GM12878 (cell line): Measurements from ENCODE around the gene DENND1A. TPM values are rescaled to one million over a fixed set of nuclear protein-coding genes. Genes with fewer than 3 reads are reported as not detected.
A peak's percentile ranks its signal among the peaks of the same experiment; 100 is the strongest.

Experiments
- ATAC-seq: fragments of 200-7000 bp; cut with Tn5 transposase; 3 replicates; pipeline ENCODE4 v1.9.1; 2020; ENCODE audit warnings: mild to moderate bottlenecking, moderate library complexity
- BruUV-seq: library from RNA; stranded (reverse); fragments of 400-500 nt; replicated peaks from 2 replicates; lab custom pipeline; 2021; lab: Mats Ljungman, UMichigan
- CTCF ChIA-PET: fragments of 300-600 bp; sonication (Branson Sonifier 250); formaldehyde crosslinking; extraction: SDS; loops from one replicate; lab custom pipeline; 2021; ENCODE audit warnings: inconsistent platforms; lab: Yijun Ruan, JAX
- POLR2A ChIA-PET: fragments of 350-600 bp; formaldehyde crosslinking; extraction: SDS; loops from one replicate; lab custom pipeline; 2021; ENCODE audit warnings: inconsistent platforms; lab: Charles Lee
- RAD21 ChIA-PET: fragments of 300-600 bp; sonication (Branson Sonifier 250); formaldehyde crosslinking; loops from one replicate; lab custom pipeline; 2023; ENCODE audit warnings: antibody characterized with exemption; ENCODE audit not compliant: unreplicated experiment; lab: Charles Lee
- SMC1A ChIA-PET: fragments of 300-600 bp; sonication (Branson Sonifier 250); formaldehyde crosslinking; loops from one replicate; lab custom pipeline; 2023; ENCODE audit not compliant: unreplicated experiment, uncharacterized antibody; lab: Charles Lee
- DNase-seq: peaks from one replicate; pipeline ENCODE4 v3.0.0-alpha.2; 2011; ENCODE audit warnings: low read depth, low spot score
- FAIRE-seq: peaks from 3 replicates; lab custom pipeline; 2011; peaks lifted over from hg19 to GRCh38; lab: Jason Lieb, UNC
- H2AFZ ChIP-seq: 2 replicates; pipeline ENCODE4 v1.6.0; 2011; ENCODE audit warnings: low read depth, low read length, control low read depth; ENCODE audit not compliant: control insufficient read depth
- H3K27ac ChIP-seq: 2 replicates; pipeline ENCODE4 v1.5.1; 2011; ENCODE audit warnings: control low read depth; ENCODE audit not compliant: control insufficient read depth, insufficient read depth
- H3K27me3 ChIP-seq, 2 experiments: replicated peaks in 1 of 2; 2 replicates each; pipeline versions ENCODE4 v1.6.0 to v1.6.1; 2011; ENCODE audit warnings: low read length in 1 of 2; ENCODE audit not compliant: control insufficient read depth in 2 of 2, insufficient read depth in 2 of 2
- H3K36me3 ChIP-seq, 2 experiments: 2 replicates each; pipeline ENCODE4 v1.5.1; 2011; ENCODE audit warnings: low read length in 1 of 2; ENCODE audit not compliant: control insufficient read depth in 2 of 2, insufficient read depth in 2 of 2
- H3K4me1 ChIP-seq: 2 replicates; pipeline ENCODE4 v1.6.1; 2011; ENCODE audit warnings: mild to moderate bottlenecking, low read length, moderate library complexity, mixed read lengths; ENCODE audit not compliant: control insufficient read depth, insufficient read depth
- H3K4me2 ChIP-seq: 2 replicates; pipeline ENCODE4 v1.6.0; 2011; ENCODE audit warnings: control low read depth; ENCODE audit not compliant: control insufficient read depth, insufficient read depth
- H3K4me3 ChIP-seq: fragments of 200-600 bp; sonication (generic); 2 replicates; pipeline ENCODE4 v1.5.1; 2016
- H3K79me2 ChIP-seq: 2 replicates; pipeline ENCODE4 v1.6.0; 2011; ENCODE audit warnings: low read length; ENCODE audit not compliant: control insufficient read depth, insufficient read depth
- H3K9ac ChIP-seq: 2 replicates; pipeline ENCODE4 v1.8.0; 2011; ENCODE audit warnings: low read length, control low read depth, mixed read lengths; ENCODE audit not compliant: control insufficient read depth, insufficient read depth
- H3K9me3 ChIP-seq: replicated peaks from 3 replicates; pipeline ENCODE4 v1.5.1; 2011; ENCODE audit warnings: mild to moderate bottlenecking, low read length; ENCODE audit not compliant: control insufficient read depth, insufficient read depth
- H4K20me1 ChIP-seq: 2 replicates; pipeline ENCODE4 v1.6.0; 2011; ENCODE audit not compliant: control insufficient read depth, insufficient read depth
- CTCF ChIP-seq, 3 experiments: IDR thresholded peaks in 2 of 3; conservative IDR thresholded peaks in 1 of 3; 2 replicates each; pipeline ENCODE4 v1.5.1; 2011; ENCODE audit warnings: low read depth in 3 of 3, low read length in 3 of 3, mild to moderate bottlenecking in 3 of 3, control low read depth in 2 of 3, moderate library complexity in 2 of 3, inconsistent platforms in 1 of 3, mixed read lengths in 1 of 3; ENCODE audit not compliant: control insufficient read depth in 2 of 3, insufficient read depth in 1 of 3; ENCODE audit errors: extremely low read depth in 1 of 3
- FOXK2 ChIP-seq: fragments of 450-650 bp; IDR thresholded peaks from 2 replicates; pipeline ENCODE4 v1.6.1; 2017; ENCODE audit warnings: mild to moderate bottlenecking, moderate library complexity
- IKZF1 ChIP-seq: fragments of 450-650 bp; conservative IDR thresholded peaks from 2 replicates; pipeline ENCODE4 v1.6.1; 2017; ENCODE audit warnings: antibody characterized with exemption, mild to moderate bottlenecking
- PKNOX1 ChIP-seq: fragments of 450-650 bp; IDR thresholded peaks from 2 replicates; pipeline ENCODE4 v1.6.1; 2016; ENCODE audit warnings: mild to moderate bottlenecking
- POLR2A ChIP-seq: IDR thresholded peaks from 2 replicates; pipeline ENCODE4 v1.6.1; 2011; ENCODE audit warnings: low read depth, mild to moderate bottlenecking, low read length
- RAD21 ChIP-seq: IDR thresholded peaks from 2 replicates; pipeline ENCODE4 v1.6.1; 2011; ENCODE audit warnings: mild to moderate bottlenecking, low read depth, low read length, moderate library complexity; ENCODE audit not compliant: insufficient read depth
- SKIL ChIP-seq: fragments of 450-650 bp; IDR thresholded peaks from 2 replicates; pipeline ENCODE4 v1.6.1; 2017; ENCODE audit warnings: mild to moderate bottlenecking, low read depth, inconsistent platforms; ENCODE audit not compliant: poor library complexity, severe bottlenecking
- SMAD5 ChIP-seq: IDR thresholded peaks from 2 replicates; pipeline ENCODE4 v1.6.1; 2016; ENCODE audit warnings: antibody characterized with exemption, low read depth
- SMC3 ChIP-seq: IDR thresholded peaks from 2 replicates; pipeline ENCODE4 v1.6.1; 2011; ENCODE audit warnings: low read length, improper control_type of control experiment, borderline replicate concordance
- STAT3 ChIP-seq: IDR thresholded peaks from 2 replicates; pipeline ENCODE4 v1.6.1; 2011; ENCODE audit warnings: low read depth, low read length, improper control_type of control experiment
- WGBS: methylation state at CpG from one replicate; pipeline ENCODE4 v1.1.6; 2016; ENCODE audit warnings: low lambda C conversion rate; ENCODE audit not compliant: insufficient replicate concordance, insufficient coverage; ENCODE audit errors: missing lambda C conversion rate; 5-methylcytosine and 5-hydroxymethylcytosine counted together
- in situ Hi-C: fragments of 300-500 bp; cut with MboI; formaldehyde crosslinking; loops from 9 replicates; pipeline ENCODE4 v1.14.3; 2018; ENCODE audit warnings: mixed read lengths
- intact Hi-C: fragments of 100-400 bp; cut with micrococcal nuclease; formaldehyde crosslinking; loops from one replicate; pipeline ENCODE4 v1.14.2; 2022; ENCODE audit not compliant: unreplicated experiment
- polyA plus RNA-seq, 11 experiments: library from polyadenylated mRNA; depleted of rRNA in 4 of 11; unstranded in 6 of 11; stranded (reverse) in 5 of 11; fragments of >200 nt; fragmentation: Nextera tagmentation in 4 of 11; fragmentation: Illumina TruSeq in 1 of 11; extraction: Ambion mirVana in 4 of 11; extraction: Trizol in 1 of 11; gene quantifications; 1 replicate in 1 of 11; 2 replicates in 10 of 11; pipeline versions ENCODE4 v1.2.1 to v1.2.3, GENCODE V29; 2011 to 2016; ENCODE audit warnings: inconsistent platforms in 2 of 11, missing spikeins in 2 of 11, low read depth in 1 of 11
- total RNA-seq, 4 experiments: library from RNA; depleted of rRNA in 3 of 4; stranded (reverse); fragments of >200 nt in 3 of 4; fragmentation: Illumina TruSeq in 1 of 4; extraction: Trizol in 1 of 4; gene quantifications; 2 replicates each; pipeline versions ENCODE4 v1.2.1 to v1.2.3, GENCODE V29; 2013 to 2021

Gene DENND1A
- total and polyA plus RNA-seq, 10 of the 15 experiments (the other 5 are each of a cell fraction or from before 2014, with no cell fraction given): 14.1 to 48.6 (median 35.2) TPM

- ChIA-PET POLR2A (no interaction called here), SMC1A (interaction anchor here (1.1 to 5.9 kb wide), 6 partner anchors 92 to 496 kb away, joined by 3 to 68 read pairs (median 4); no protein-coding TSS in a partner anchor), RAD21 (interaction anchor here (0.5 to 4.3 kb wide), 5 partner anchors 397 to 583 kb away, joined by 3 to 39 read pairs (median 9); no protein-coding TSS in a partner anchor), CTCF (interaction anchor here (0.6 to 8.8 kb wide), 17 partner anchors 15 to 569 kb away, joined by 3 to 124 read pairs (median 3); no protein-coding TSS in a partner anchor)
- Histone ChIP-seq H3K27me3 (no peaks in the 10 kb centered on the region), H3K9ac (no peak overlapping the region), H2AFZ (no peak overlapping the region), H3K4me1 (no peaks in the 10 kb centered on the region), H3K4me3 (no peak overlapping the region), H3K4me2 (no peak overlapping the region), H4K20me1 (no peaks in the 10 kb centered on the region), H3K79me2 (no peaks in the 10 kb centered on the region), H3K9me3 (no peaks in the 10 kb centered on the region), H3K27ac (no peak overlapping the region), H3K36me3 (no peaks in the 10 kb centered on the region; a peak in 1 of 4 replicates)
- TF ChIP-seq CTCF (IDR thresholded peaks at IDR 0.05 in 2 of 3, conservative IDR thresholded peaks at IDR 0.05 in 1 of 3; ENCODE audit: control insufficient read depth in 2 of 3, extremely low read depth in 1 of 3, insufficient read depth in 1 of 3, low read depth in 3 of 3, low read length in 3 of 3): peak; percentile 68 to 89 (median 81)
- TF ChIP-seq SKIL: peak; percentile 47
- TF ChIP-seq SMC3: peak; percentile 88
- no peak for TF ChIP-seq POLR2A
- TF ChIP-seq SMAD5: no peak
- peak; percentile 98 for TF ChIP-seq RAD21
- TF ChIP-seq STAT3: no peak
- no peak for TF ChIP-seq PKNOX1
- no peak for TF ChIP-seq IKZF1
- no peak for TF ChIP-seq FOXK2
- ATAC-seq: peak; percentile 65
- BruUV-seq: no TSS peak
- intact Hi-C loops (loop anchor here (1.0 to 10.0 kb wide), 5 partner anchors 201 to 497 kb away; no protein-coding TSS in a partner anchor), in situ Hi-C loops (no loop called here)
- DNase-seq: no peak
- peak; percentile 97 for FAIRE-seq
- WGBS: 67% methylated on average over 3 of the region's 3 CpGs
Observed at GRCh38 chr9:123544007-123544827, 385.7 kb downstream of the DENND1A start.
